PC-3 (cell line): ENCODE measurements around the gene C17orf78. TPM values are rescaled to one million over a fixed set of nuclear protein-coding genes. Genes with fewer than 3 reads are reported as not detected.

Experiments used
- ATAC-seq: fragments of 200-7000 bp; cut with Tn5 transposase; 2 replicates; pipeline ENCODE4 v1.9.1; 2020; ENCODE audit warnings: mild to moderate bottlenecking, moderate library complexity
- BruUV-seq: library from RNA; stranded (reverse); fragments of 400-500 nt; replicated peaks from 2 replicates; lab custom pipeline; 2021; lab: Mats Ljungman, UMichigan
- CTCF ChIA-PET: fragments of 300-600 bp; sonication (Branson Sonifier 250); formaldehyde crosslinking; loops from one replicate; lab custom pipeline; 2022; ENCODE audit warnings: antibody characterized with exemption; lab: Charles Lee
- POLR2A ChIA-PET: fragments of 300-600 bp; sonication (Branson Sonifier 250); formaldehyde crosslinking; loops from one replicate; lab custom pipeline; 2022; ENCODE audit warnings: antibody characterized with exemption; ENCODE audit not compliant: unreplicated experiment; lab: Charles Lee
- DNase-seq: peaks from one replicate; pipeline ENCODE4 v3.0.0-alpha.2; 2015
- H2AFZ ChIP-seq: fragments of 300-600 bp; sonication (generic); 2 replicates; pipeline ENCODE4 v1.6.0; 2016; ENCODE audit warnings: antibody characterized with exemption, low read length
- H3F3A ChIP-seq: fragments of 300-600 bp; sonication (generic); one replicate; pipeline ENCODE4 v1.6.0; 2017; ENCODE audit warnings: antibody characterized with exemption, low read length, control low read depth, mild to moderate bottlenecking; ENCODE audit not compliant: unreplicated experiment
- H3K27ac ChIP-seq: fragments of 300-600 bp; sonication (generic); 2 replicates; pipeline ENCODE4 v1.5.1; 2016; ENCODE audit warnings: mild to moderate bottlenecking, low read length
- H3K27me3 ChIP-seq: fragments of 300-600 bp; sonication (generic); 2 replicates; pipeline ENCODE4 v1.6.1; 2016; ENCODE audit warnings: low read length, mixed read lengths
- H3K36me3 ChIP-seq: fragments of 300-600 bp; sonication (generic); 2 replicates; pipeline ENCODE4 v1.6.1; 2016; ENCODE audit warnings: low read depth, mixed run types, low read length, mixed read lengths
- H3K4me1 ChIP-seq: fragments of 300-600 bp; sonication (generic); 2 replicates; pipeline ENCODE4 v1.5.1; 2016; ENCODE audit warnings: low read length; ENCODE audit not compliant: insufficient read depth
- H3K4me2 ChIP-seq: fragments of 300-600 bp; sonication (generic); 2 replicates; pipeline ENCODE4 v1.6.0; 2016; ENCODE audit warnings: low read length
- H3K4me3 ChIP-seq: fragments of 300-600 bp; sonication (generic); 2 replicates; pipeline ENCODE4 v1.5.1; 2016; ENCODE audit warnings: mild to moderate bottlenecking, low read length, mixed read lengths
- H3K79me2 ChIP-seq: fragments of 300-600 bp; sonication (generic); 2 replicates; pipeline ENCODE4 v1.6.1; 2017; ENCODE audit warnings: low read length, mixed read lengths
- H3K9ac ChIP-seq: fragments of 300-600 bp; sonication (generic); 2 replicates; pipeline ENCODE4 v1.6.0; 2016; ENCODE audit warnings: mild to moderate bottlenecking, low read length
- H3K9me2 ChIP-seq: fragments of 300-600 bp; sonication (generic); replicated peaks from 2 replicates; pipeline ENCODE4 v1.6.1; 2016; ENCODE audit warnings: mixed run types, low read length, mixed read lengths
- H3K9me3 ChIP-seq: fragments of 300-600 bp; sonication (generic); 2 replicates; pipeline ENCODE4 v1.6.1; 2016; ENCODE audit warnings: low read length, mixed read lengths
- H4K20me1 ChIP-seq: fragments of 300-600 bp; sonication (generic); 2 replicates; pipeline ENCODE4 v1.6.1; 2016; ENCODE audit warnings: low read length, mixed read lengths
- CTCF ChIP-seq: fragments of 300-600 bp; sonication (generic); conservative IDR thresholded peaks from 2 replicates; pipeline ENCODE4 v1.5.1; 2017; ENCODE audit warnings: antibody characterized with exemption, low read depth, mild to moderate bottlenecking, low read length
- EZH2 ChIP-seq: fragments of 300-600 bp; sonication (generic); IDR thresholded peaks from one replicate; pipeline ENCODE4 v1.6.1; 2017; ENCODE audit warnings: antibody characterized with exemption, mild to moderate bottlenecking, low read length; ENCODE audit not compliant: unreplicated experiment
- EZH2phosphoT487 ChIP-seq: fragments of 300-600 bp; sonication (generic); IDR thresholded peaks from 2 replicates; pipeline ENCODE4 v1.6.1; 2018; ENCODE audit warnings: mild to moderate bottlenecking, antibody characterized with exemption, low read length, borderline replicate concordance
- intact Hi-C: fragments of 100-400 bp; cut with micrococcal nuclease; formaldehyde crosslinking; loops from 2 replicates; pipeline ENCODE4 v1.9.0; 2023
- total RNA-seq: library from RNA; depleted of rRNA; stranded (reverse); fragments of >200 nt; gene quantifications from 2 replicates; pipeline ENCODE4 v1.2.3, GENCODE V29; 2014

C17orf78 gene
- total RNA-seq, 1 experiment from 2014 or later: not detected

GRCh38 chr17:37339321-37339720, 36.5 kb upstream of the C17orf78 start:
- Histone ChIP-seq H3K79me2 (peaks cover 18% of the 10 kb centered on the region), H3K36me3 (no peaks in the 10 kb centered on the region; the same call in none of the 2 replicates), H3K9me2 (no peaks in the 10 kb centered on the region), H3K4me2 (no peak overlapping the region), H3K27me3 (no peaks in the 10 kb centered on the region), H3K27ac (no peak overlapping the region), H3K9ac (no peak overlapping the region), H3K9me3 (no peaks in the 10 kb centered on the region), H2AFZ (no peak overlapping the region), H3K4me3 (no peak overlapping the region), H3K4me1 (no peaks in the 10 kb centered on the region), H3F3A (no peaks in the 10 kb centered on the region), H4K20me1 (0 out of 2 replicates have a peak, but pooled peaks cover 5% of the 10 kb centered on the region)
- ChIA-PET POLR2A (no interaction called here), CTCF (no interaction called here)
- TF ChIP-seq EZH2 (no peak), EZH2phosphoT487 (no peak), CTCF (no peak)
- no TSS peak for BruUV-seq
- DNase-seq (no peak), ATAC-seq (no peak)
- intact Hi-C loops: no loop called here

GRCh38 chr17:37340804-37341203, 35.0 kb upstream of the C17orf78 start:
- no peak overlapping the region for H3K4me2 ChIP-seq
- H3K9me2 ChIP-seq: no peaks in the 10 kb centered on the region
- no peak for DNase-seq
- no peak overlapping the region for H3K4me3 ChIP-seq
- no peaks in the 10 kb centered on the region for H3F3A ChIP-seq
- no peaks in the 10 kb centered on the region; the same call in none of the 2 replicates for H3K36me3 ChIP-seq
- no TSS peak for BruUV-seq
- no peaks in the 10 kb centered on the region for H3K27me3 ChIP-seq
- H2AFZ ChIP-seq: no peak overlapping the region
- peaks cover 31% of the 10 kb centered on the region for H3K79me2 ChIP-seq
- TF ChIP-seq EZH2phosphoT487 (no peak), CTCF (no peak), EZH2 (no peak)
- POLR2A ChIA-PET: no interaction called here
- H3K4me1 ChIP-seq: no peaks in the 10 kb centered on the region
- CTCF ChIA-PET: no interaction called here
- no peaks in the 10 kb centered on the region for H3K9me3 ChIP-seq
- H3K27ac ChIP-seq: no peak overlapping the region
- no peak for ATAC-seq
- intact Hi-C loops: no loop called here
- 0 out of 2 replicates have a peak, but pooled peaks cover 5% of the 10 kb centered on the region for H4K20me1 ChIP-seq
- H3K9ac ChIP-seq: no peak overlapping the region

- DNase-seq (no peak), ATAC-seq (no peak)
- Histone ChIP-seq H3K9me3 (no peaks in the 10 kb centered on the region), H4K20me1 (0 out of 2 replicates have a peak, but pooled peaks cover 5% of the 10 kb centered on the region), H3F3A (no peaks in the 10 kb centered on the region), H3K4me2 (no peak overlapping the region), H3K27me3 (no peaks in the 10 kb centered on the region), H2AFZ (no peak overlapping the region), H3K79me2 (peaks cover 43% of the 10 kb centered on the region), H3K36me3 (no peaks in the 10 kb centered on the region; the same call in 1 of the 2 replicates), H3K27ac (no peak overlapping the region), H3K4me3 (no peak overlapping the region), H3K9ac (no peak overlapping the region), H3K4me1 (no peaks in the 10 kb centered on the region), H3K9me2 (no peaks in the 10 kb centered on the region)
- TF ChIP-seq CTCF: no peak
- POLR2A ChIA-PET: no interaction called here
- BruUV-seq: no TSS peak
- intact Hi-C loops: no loop called here
- CTCF ChIA-PET: no interaction called here
Observed at GRCh38 chr17:37342589-37342988, 33.2 kb upstream of the C17orf78 start.
